H9 (cell line): Measurements from ENCODE around the gene CPD. TPM values are rescaled to one million over a fixed set of nuclear protein-coding genes. Genes with fewer than 3 reads are reported as not detected.

Source experiments
- DNase-seq: peaks from one replicate; pipeline ENCODE4 v3.0.0-alpha.2; 2017
- H2AFZ ChIP-seq: one replicate; pipeline ENCODE4 v1.6.1; 2013; ENCODE audit warnings: mild to moderate bottlenecking, low read length, control low read depth, moderate library complexity
- H2AK5ac ChIP-seq: 2 replicates; pipeline ENCODE4 v1.6.1; 2013; ENCODE audit warnings: low read length, control low read depth, mixed read lengths; ENCODE audit not compliant: insufficient read length
- H2BK120ac ChIP-seq: one replicate; pipeline ENCODE4 v1.6.1; 2013; ENCODE audit warnings: low read depth, mild to moderate bottlenecking, low read length, control low read depth, inconsistent platforms; ENCODE audit not compliant: poor library complexity, severe bottlenecking
- H2BK12ac ChIP-seq: 2 replicates; pipeline ENCODE4 v1.6.1; 2013; ENCODE audit warnings: low read length, control low read depth, mixed read lengths, low read depth; ENCODE audit not compliant: insufficient read length
- H2BK15ac ChIP-seq: 2 replicates; pipeline ENCODE4 v1.6.1; 2013; ENCODE audit warnings: low read depth, low read length, control low read depth
- H2BK20ac ChIP-seq: one replicate; pipeline ENCODE4 v1.6.1; 2013; ENCODE audit warnings: low read depth, mild to moderate bottlenecking, low read length, control low read depth, inconsistent platforms; ENCODE audit not compliant: poor library complexity, severe bottlenecking
- H2BK5ac ChIP-seq: 2 replicates; pipeline ENCODE4 v1.6.1; 2013; ENCODE audit warnings: low read length, control low read depth, mixed read lengths; ENCODE audit not compliant: insufficient read length
- H3K14ac ChIP-seq: 2 replicates; pipeline ENCODE4 v1.6.1; 2013; ENCODE audit warnings: low read length, control low read depth; ENCODE audit not compliant: insufficient read depth
- H3K18ac ChIP-seq: 2 replicates; pipeline ENCODE4 v1.6.1; 2013; ENCODE audit warnings: low read depth, mild to moderate bottlenecking, mixed read lengths, low read length, control low read depth; ENCODE audit not compliant: insufficient read length
- H3K23ac ChIP-seq: 2 replicates; pipeline ENCODE4 v1.6.1; 2013; ENCODE audit warnings: low read length, control low read depth, mixed read lengths, low read depth; ENCODE audit not compliant: insufficient read length
- H3K23me2 ChIP-seq: 2 replicates; pipeline ENCODE4 v1.6.1; 2013; ENCODE audit warnings: low read depth, mild to moderate bottlenecking, mixed read lengths, low read length, control low read depth; ENCODE audit not compliant: insufficient read length, poor library complexity, severe bottlenecking
- H3K27ac ChIP-seq: 2 replicates; pipeline ENCODE4 v1.5.1; 2013; ENCODE audit warnings: low read length, control low read depth, mixed read lengths, low read depth; ENCODE audit not compliant: insufficient read length
- H3K27me3 ChIP-seq: 2 replicates; pipeline ENCODE4 v1.6.1; 2013; ENCODE audit warnings: low read length, control low read depth, inconsistent platforms; ENCODE audit not compliant: insufficient read depth
- H3K4ac ChIP-seq: 2 replicates; pipeline ENCODE4 v1.6.1; 2013; ENCODE audit warnings: low read depth, mild to moderate bottlenecking, control low read depth, inconsistent platforms, low read length, moderate library complexity
- H3K4me1 ChIP-seq: 2 replicates; pipeline ENCODE4 v1.6.1; 2013; ENCODE audit warnings: low read length, control low read depth, inconsistent platforms; ENCODE audit not compliant: insufficient read depth
- H3K4me2 ChIP-seq: 2 replicates; pipeline ENCODE4 v1.6.1; 2013; ENCODE audit warnings: low read length, control low read depth, mixed read lengths; ENCODE audit not compliant: insufficient read length, insufficient read depth
- H3K56ac ChIP-seq: 2 replicates; pipeline ENCODE4 v1.6.1; 2013; ENCODE audit warnings: low read depth, mild to moderate bottlenecking, mixed read lengths, low read length, control low read depth; ENCODE audit not compliant: insufficient read length
- H3K79me1 ChIP-seq: 2 replicates; pipeline ENCODE4 v1.6.1; 2013; ENCODE audit warnings: low read depth, mild to moderate bottlenecking, moderate library complexity, low read length, control low read depth, inconsistent platforms; ENCODE audit not compliant: insufficient read depth, poor library complexity, severe bottlenecking
- H3K79me2 ChIP-seq: 2 replicates; pipeline ENCODE4 v1.6.1; 2013; ENCODE audit warnings: low read length, control low read depth, inconsistent platforms; ENCODE audit not compliant: insufficient read depth
- H3K9ac ChIP-seq: 2 replicates; pipeline ENCODE4 v1.6.1; 2013; ENCODE audit warnings: low read length, control low read depth, mixed read lengths; ENCODE audit not compliant: insufficient read length; ENCODE audit errors: extremely low read depth
- H3K9me3 ChIP-seq: one replicate; pipeline ENCODE4 v1.6.1; 2013; ENCODE audit warnings: low read depth, low read length, inconsistent platforms; ENCODE audit not compliant: control insufficient read depth
- H3T11ph ChIP-seq: one replicate; pipeline ENCODE4 v1.6.1; 2013; ENCODE audit warnings: mild to moderate bottlenecking, low read length, control low read depth, inconsistent platforms
- H4K20me1 ChIP-seq: one replicate; pipeline ENCODE4 v1.6.1; 2013; ENCODE audit not compliant: control insufficient read depth, insufficient read length, insufficient read depth
- H4K5ac ChIP-seq: 2 replicates; pipeline ENCODE4 v1.6.1; 2013; ENCODE audit warnings: low read depth, mild to moderate bottlenecking, mixed read lengths, low read length, control low read depth; ENCODE audit not compliant: insufficient read length
- H4K8ac ChIP-seq: replicated peaks from 2 replicates; pipeline ENCODE4 v1.6.1; 2013; ENCODE audit warnings: low read length, control low read depth, mixed read lengths, low read depth; ENCODE audit not compliant: insufficient read length
- H4K91ac ChIP-seq: 2 replicates; pipeline ENCODE4 v1.6.1; 2013; ENCODE audit warnings: low read depth, mild to moderate bottlenecking, moderate library complexity, mixed read lengths, low read length, control low read depth; ENCODE audit not compliant: insufficient read length
- H3K27ac Mint-ChIP-seq, 3 experiments: 2 replicates in 2 of 3; 3 replicates in 1 of 3; pipeline ENCODE4 v1.8.0; 2020 to 2021; ENCODE audit warnings: mixed read lengths in 3 of 3, mild to moderate bottlenecking in 1 of 3, moderate library complexity in 1 of 3
- H3K27me3 Mint-ChIP-seq: 2 replicates; pipeline ENCODE4 v1.8.0; 2021; ENCODE audit warnings: low read depth, mild to moderate bottlenecking, moderate library complexity, mixed read lengths
- H3K36me3 Mint-ChIP-seq, 3 experiments: 2 replicates in 2 of 3; 3 replicates in 1 of 3; pipeline ENCODE4 v1.8.0; 2020 to 2021; ENCODE audit warnings: low read depth in 3 of 3, mixed read lengths in 3 of 3; ENCODE audit not compliant: insufficient read depth in 1 of 3
- H3K4me1 Mint-ChIP-seq, 2 experiments: 2 replicates each; pipeline ENCODE4 v1.8.0; 2020; ENCODE audit warnings: mixed read lengths in 2 of 2
- H3K4me3 Mint-ChIP-seq, 2 experiments: 2 replicates in 1 of 2; 3 replicates in 1 of 2; pipeline ENCODE4 v1.8.0; 2020 to 2021; ENCODE audit warnings: mild to moderate bottlenecking in 2 of 2, mixed read lengths in 2 of 2, moderate library complexity in 1 of 2
- H3K9me3 Mint-ChIP-seq, 2 experiments: 2 replicates in 1 of 2; 3 replicates in 1 of 2; pipeline ENCODE4 v1.8.0; 2020; ENCODE audit warnings: mild to moderate bottlenecking in 2 of 2, mixed read lengths in 2 of 2, moderate library complexity in 1 of 2
- WGBS: extraction: QIAGEN DNeasy Blood & Tissue Kit; methylation state at CpG from one replicate; pipeline ENCODE4 v1.1.7; 2013; ENCODE audit warnings: missing lambda C conversion rate, low lambda C conversion rate, mixed read lengths; ENCODE audit not compliant: insufficient read length; ENCODE audit errors: extremely low coverage; 5-methylcytosine and 5-hydroxymethylcytosine counted together
- total RNA-seq: library from RNA; stranded (reverse); gene quantifications from 2 replicates; pipeline ENCODE4 v1.2.1, GENCODE V29; 2021
- TF ChIP-seq, protein P1 (sequence below): fragments of 200-600 bp; sonication (generic); conservative IDR thresholded peaks from 3 replicates; pipeline ENCODE4 v1.8.0; 2021; ENCODE audit warnings: antibody characterized with exemption, mild to moderate bottlenecking

The CPD gene
- total RNA-seq, 1 experiment from 2014 or later: 47.0 TPM

DNA sequence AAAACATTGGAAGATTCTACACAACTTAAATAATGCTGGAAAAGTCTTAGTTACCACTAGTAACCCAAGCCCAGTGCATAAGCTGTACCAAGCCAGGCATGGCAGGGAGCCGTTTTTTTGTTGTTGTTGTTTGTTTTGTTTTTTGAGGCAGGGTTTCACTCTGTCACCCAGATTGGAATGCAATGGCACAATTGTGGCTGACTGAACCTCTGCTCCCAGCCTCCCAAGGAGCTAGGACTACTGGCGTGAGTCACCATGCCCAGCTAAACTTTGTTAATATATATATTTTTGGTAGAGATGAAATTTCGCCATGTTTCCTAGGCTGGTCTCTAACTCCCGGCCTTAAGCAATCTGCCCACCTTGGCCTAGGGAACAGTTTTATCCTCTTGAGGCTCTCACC, 44.3 kb upstream of the CPD start:
- Histone ChIP-seq H3K23me2 (no peaks in the 10 kb centered on the region), H3K4me2 (no peak overlapping the region), H4K20me1 (no peaks in the 10 kb centered on the region), H3T11ph (no peak overlapping the region), H4K91ac (no peak overlapping the region), H2BK20ac (no peak overlapping the region), H2BK120ac (no peak overlapping the region), H3K9me3 (no peaks in the 10 kb centered on the region), H2AFZ (no peak overlapping the region), H3K18ac (no peak overlapping the region), H3K14ac (no peak overlapping the region), H3K27me3 (no peaks in the 10 kb centered on the region), H3K27ac (no peak overlapping the region), H3K56ac (no peak overlapping the region), H2BK5ac (no peak overlapping the region), H3K4ac (no peak overlapping the region), H3K79me1 (no peaks in the 10 kb centered on the region), H2AK5ac (no peak overlapping the region), H4K5ac (no peak overlapping the region), H3K23ac (no peak overlapping the region), H2BK15ac (no peak overlapping the region), H3K79me2 (no peaks in the 10 kb centered on the region), H4K8ac (no peak overlapping the region), H3K4me1 (no peaks in the 10 kb centered on the region), H2BK12ac (no peak overlapping the region), H3K9ac (no peak overlapping the region)
- H3K27ac Mint-ChIP-seq: no peak overlapping the region; a peak in 1 of 7 replicates
- WGBS: no CpG with 5 or more reads among the region's 4 CpGs
- TF ChIP-seq, protein P1, sequence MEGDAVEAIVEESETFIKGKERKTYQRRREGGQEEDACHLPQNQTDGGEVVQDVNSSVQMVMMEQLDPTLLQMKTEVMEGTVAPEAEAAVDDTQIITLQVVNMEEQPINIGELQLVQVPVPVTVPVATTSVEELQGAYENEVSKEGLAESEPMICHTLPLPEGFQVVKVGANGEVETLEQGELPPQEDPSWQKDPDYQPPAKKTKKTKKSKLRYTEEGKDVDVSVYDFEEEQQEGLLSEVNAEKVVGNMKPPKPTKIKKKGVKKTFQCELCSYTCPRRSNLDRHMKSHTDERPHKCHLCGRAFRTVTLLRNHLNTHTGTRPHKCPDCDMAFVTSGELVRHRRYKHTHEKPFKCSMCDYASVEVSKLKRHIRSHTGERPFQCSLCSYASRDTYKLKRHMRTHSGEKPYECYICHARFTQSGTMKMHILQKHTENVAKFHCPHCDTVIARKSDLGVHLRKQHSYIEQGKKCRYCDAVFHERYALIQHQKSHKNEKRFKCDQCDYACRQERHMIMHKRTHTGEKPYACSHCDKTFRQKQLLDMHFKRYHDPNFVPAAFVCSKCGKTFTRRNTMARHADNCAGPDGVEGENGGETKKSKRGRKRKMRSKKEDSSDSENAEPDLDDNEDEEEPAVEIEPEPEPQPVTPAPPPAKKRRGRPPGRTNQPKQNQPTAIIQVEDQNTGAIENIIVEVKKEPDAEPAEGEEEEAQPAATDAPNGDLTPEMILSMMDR: no peak
- H3K4me1 Mint-ChIP-seq: no peaks in the 10 kb centered on the region
- H3K27me3 Mint-ChIP-seq: peaks cover 13% of the 10 kb centered on the region; the same call in 1 of the 2 replicates
- H3K4me3 Mint-ChIP-seq: no peak overlapping the region
- no peaks in the 10 kb centered on the region for H3K36me3 Mint-ChIP-seq
- no peak for DNase-seq
- H3K9me3 Mint-ChIP-seq: no peaks in the 10 kb centered on the region
